Retina (tissue), 1 donor: ENCODE data around the gene FBXL7.

Source experiments
- DNase-seq: peaks from one replicate; pipeline ENCODE4 v3.0.0-alpha.2; 2016

Gene FBXL7

GRCh38 chr5:15627109-15627508, 127.1 kb downstream of the FBXL7 start:
- DNase-seq: no peak

- no peak for DNase-seq
These were observed 127.7 kb downstream of the FBXL7 start for GRCh38 chr5:15627647-15628046.

DNA sequence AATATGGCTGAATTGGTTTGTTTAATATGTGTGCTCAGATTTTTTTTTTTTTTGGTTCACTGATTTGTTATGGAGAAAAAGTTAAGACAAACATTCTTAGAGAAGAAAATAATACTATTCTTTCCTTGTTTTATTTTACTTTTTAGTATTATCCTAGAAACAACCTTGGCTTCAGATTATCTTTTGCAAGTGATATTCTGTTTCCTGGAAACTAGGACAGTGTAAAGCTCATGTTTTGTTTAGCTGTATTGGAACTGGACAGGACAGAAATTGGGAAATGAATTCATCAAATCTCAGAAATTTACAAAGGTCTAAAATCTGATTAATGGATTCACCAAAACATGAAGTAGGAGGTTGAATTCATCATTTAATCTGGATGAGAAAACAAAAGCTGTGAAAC, 130.5 kb downstream of the FBXL7 start:
- no peak for DNase-seq

- no peak for DNase-seq
These were observed 134.8 kb downstream of the FBXL7 start for GRCh38 chr5:15634591-15635288.

DNA sequence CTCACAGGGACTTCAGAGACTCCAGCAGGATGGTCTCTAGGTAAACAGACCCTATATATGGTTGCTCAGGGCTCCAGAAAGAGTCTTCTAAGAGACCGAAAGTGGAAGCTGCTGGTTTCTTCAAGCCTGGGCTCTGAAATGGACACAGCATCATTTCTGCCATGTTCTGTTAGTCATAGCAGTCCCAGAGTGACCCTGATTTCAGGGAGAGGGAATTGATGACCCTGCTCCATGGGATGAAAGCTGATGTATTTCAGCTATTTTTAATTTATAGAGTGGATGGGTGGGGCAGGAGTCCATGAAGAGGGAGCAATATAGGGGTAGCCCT, 135.3 kb downstream of the FBXL7 start:
- DNase-seq: no peak

- no peak for DNase-seq
These were observed 137.4 kb downstream of the FBXL7 start for GRCh38 chr5:15637345-15637744.

DNA sequence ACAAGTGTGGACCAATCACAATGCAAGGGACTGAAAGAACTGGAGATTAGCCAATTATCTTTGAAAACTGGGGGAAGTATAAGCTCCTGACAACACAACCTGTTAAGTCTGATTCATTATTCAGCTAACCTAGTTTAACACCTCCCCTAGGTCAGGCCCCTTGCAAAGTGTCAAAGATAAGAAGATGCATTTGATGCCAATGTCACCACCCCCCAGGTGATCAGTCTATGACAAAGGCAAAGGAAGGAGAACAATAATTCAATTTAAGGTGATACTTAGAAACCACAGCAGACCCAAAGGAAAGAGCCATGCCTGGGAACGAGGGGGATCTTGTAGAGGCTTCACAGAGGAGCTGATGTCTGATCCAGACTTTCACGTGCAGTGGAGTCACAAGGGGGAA, 137.9 kb downstream of the FBXL7 start:
- no peak for DNase-seq

DNA sequence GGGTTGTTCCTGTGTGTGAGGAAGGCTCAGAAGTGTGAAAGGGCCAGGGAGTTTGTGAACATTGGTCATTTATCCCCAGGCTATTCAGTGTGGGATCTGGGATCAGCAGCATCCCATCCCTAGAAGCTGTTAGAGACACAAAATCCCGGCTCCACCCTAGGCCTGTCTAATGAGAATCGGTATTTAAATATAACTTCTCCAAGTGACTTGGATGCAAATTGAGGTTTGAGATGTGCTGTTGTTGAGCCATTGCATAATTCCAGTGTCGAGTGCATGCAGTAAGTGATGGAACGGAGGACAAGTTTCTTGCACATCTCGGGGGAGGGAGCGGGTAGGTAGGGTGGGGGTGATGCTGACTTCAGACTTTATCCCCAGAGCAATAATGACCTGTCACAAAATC, 138.3 kb downstream of the FBXL7 start:
- no peak for DNase-seq

- DNase-seq: no peak
These were observed 139.3 kb downstream of the FBXL7 start for GRCh38 chr5:15639288-15639687.

GRCh38 chr5:15640116-15640515, 140.1 kb downstream of the FBXL7 start:
- no peak for DNase-seq

DNA sequence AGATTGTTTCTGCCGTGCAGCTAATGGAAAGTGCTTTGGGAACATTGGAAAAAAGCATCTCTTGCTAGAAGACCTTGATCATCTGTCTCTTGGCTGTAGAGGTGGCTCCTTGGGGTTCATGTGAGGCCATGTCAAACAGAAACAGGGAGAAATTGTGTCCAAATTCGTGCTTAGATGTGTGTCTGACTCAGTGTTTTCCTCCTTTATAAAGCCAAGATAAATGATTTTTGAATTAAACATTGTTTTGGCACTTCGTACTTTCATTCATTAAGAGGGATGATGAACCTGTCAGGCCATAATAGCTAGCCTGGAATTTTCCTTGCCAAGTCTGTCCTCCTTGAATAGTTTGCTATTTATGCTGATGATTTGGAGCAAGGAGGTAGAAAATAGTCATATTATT, 143.8 kb downstream of the FBXL7 start:
- DNase-seq: no peak

DNA sequence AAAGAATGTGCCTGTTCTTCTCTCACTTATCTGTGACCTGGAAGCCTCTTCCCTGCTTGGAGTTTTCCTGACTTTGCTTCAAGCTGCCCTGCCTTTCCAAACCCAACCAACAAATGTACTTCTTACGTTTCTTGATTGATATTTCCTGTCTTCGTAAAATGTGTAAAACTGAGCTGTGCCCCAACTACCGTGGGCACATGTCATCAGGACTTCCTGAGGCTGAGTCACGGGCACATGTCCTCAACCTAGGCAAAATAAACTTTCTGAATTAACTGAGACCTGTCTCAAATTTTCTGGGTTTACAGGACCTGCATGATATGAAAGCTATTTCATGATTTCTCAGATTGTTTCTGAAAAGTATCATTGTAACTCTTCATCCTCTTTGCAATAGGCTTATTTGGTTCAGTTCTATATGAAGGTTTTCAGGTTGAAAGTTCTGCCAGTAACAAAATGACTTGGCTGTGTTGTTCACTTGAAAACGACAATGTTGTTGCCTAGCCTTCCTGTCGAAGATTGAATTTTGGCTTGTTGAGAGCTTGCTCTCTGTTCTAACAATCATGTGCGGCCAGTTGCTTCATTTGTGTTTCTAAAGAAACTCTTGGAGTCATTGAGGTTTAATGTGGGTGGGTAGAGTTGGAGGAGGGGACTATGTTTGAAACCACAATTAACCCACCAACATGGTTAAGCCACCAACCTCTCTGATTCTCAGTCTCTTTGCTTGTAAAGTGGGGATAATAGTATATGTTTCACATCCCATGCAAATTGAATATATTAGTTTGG, 145.6 kb downstream of the FBXL7 start:
- no peak for DNase-seq

DNA sequence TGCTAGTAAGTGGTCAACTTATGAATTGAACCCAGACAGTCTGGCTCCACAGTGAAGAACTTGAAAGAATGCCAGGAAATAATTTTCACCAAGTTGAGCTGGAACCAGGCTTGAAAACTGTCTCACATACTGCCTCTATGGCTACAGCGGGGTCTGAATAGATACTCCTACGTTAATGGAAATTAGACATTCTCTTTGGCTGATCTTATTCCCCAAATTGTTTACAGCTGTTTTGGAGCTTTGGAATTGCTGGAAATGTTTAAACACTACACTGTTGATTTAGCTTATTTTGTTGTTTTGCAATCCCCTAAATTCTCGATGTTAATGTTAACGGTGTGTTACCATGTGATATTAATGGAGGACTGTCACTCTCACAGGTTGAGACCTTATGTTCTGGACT, 146.4 kb downstream of the FBXL7 start:
- no peak for DNase-seq

GRCh38 chr5:15647251-15647650, 147.3 kb downstream of the FBXL7 start:
- no peak for DNase-seq

- no peak for DNase-seq
These were observed 150.3 kb downstream of the FBXL7 start for GRCh38 chr5:15650266-15650665.

- no peak for DNase-seq
These were observed 154.8 kb downstream of the FBXL7 start for GRCh38 chr5:15654779-15655178.

- DNase-seq: no peak
These were observed 155.7 kb downstream of the FBXL7 start for GRCh38 chr5:15655683-15656082.

GRCh38 chr5:15664961-15665360, 165.0 kb downstream of the FBXL7 start:
- DNase-seq: no peak

- DNase-seq: no peak
These were observed 169.8 kb downstream of the FBXL7 start for GRCh38 chr5:15669826-15670225.

DNA sequence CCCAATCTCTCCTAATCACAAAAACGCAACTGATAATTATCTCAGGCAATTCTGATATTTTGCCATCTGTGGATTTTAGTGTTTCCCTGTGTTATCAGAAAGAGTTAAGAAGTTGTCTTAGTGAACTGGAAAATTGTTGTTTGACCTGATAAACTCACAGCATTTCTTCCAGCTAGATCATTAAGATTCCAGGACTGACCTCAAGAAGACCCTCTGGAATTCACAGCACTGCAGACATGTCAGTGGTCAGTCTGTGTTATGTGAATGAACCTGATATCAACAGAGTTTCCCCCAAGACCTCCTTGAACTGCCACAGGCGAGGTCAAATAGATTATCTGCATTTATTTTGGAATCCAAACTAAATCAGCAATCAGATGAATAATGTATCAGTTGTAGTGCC, 174.7 kb downstream of the FBXL7 start:
- DNase-seq: no peak

- DNase-seq: no peak
These were observed 176.6 kb downstream of the FBXL7 start for GRCh38 chr5:15676591-15676990.

- no peak for DNase-seq
These were observed 179.2 kb downstream of the FBXL7 start for GRCh38 chr5:15679161-15679560.

GRCh38 chr5:15680455-15680854, 180.5 kb downstream of the FBXL7 start:
- DNase-seq: no peak

DNA sequence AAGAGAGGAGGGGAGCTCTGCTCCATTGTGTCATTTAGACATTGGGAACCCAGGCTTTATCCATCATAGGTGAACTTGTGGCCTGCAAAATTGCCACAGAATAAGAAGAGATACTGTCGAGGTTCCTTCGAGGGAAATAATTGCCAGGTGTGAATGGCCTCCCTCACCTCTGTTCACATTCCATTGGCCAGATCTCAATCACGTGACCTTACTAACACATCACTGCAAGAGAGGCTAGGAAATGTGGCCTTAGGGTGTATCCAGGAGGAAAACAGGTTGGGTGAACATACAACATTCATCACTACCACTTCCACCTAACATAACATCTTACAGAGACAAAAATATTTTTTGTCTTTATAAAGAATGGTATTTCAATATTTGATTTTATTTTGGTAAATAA, 182.1 kb downstream of the FBXL7 start:
- DNase-seq: no peak

GRCh38 chr5:15682566-15682965, 182.6 kb downstream of the FBXL7 start:
- no peak for DNase-seq
